ENCODE measurements around the gene TMEM271. TPM values are rescaled to one million over a fixed set of nuclear protein-coding genes. Genes with fewer than 3 reads are reported as not detected.

The TMEM271 gene
- total and polyA plus RNA-seq, 2 experiments from 2014 or later: not detected

- Histone ChIP-seq H3K9me2 (replicated peaks; ENCODE audit: insufficient read depth) (no peaks in the 10 kb centered on the region), H3K27me3 (peaks cover 34% of the 10 kb centered on the region), H3K4me1 (ENCODE audit: insufficient read depth) (no peaks in the 10 kb centered on the region), H3K79me2 (no peaks in the 10 kb centered on the region), H3K36me3 (replicated peaks; ENCODE audit: insufficient read depth, low read depth) (no peaks in the 10 kb centered on the region), H3K4me3 (no peak overlapping the region), H4K20me1 (ENCODE audit: insufficient read depth, poor library complexity, severe bottlenecking) (no peaks in the 10 kb centered on the region), H2AFZ (no peak overlapping the region), H3K9me3 (ENCODE audit: low read depth) (no peaks in the 10 kb centered on the region), H3K4me2 (no peak overlapping the region), H3K27ac (no peak overlapping the region)
- TF ChIP-seq EZH2phosphoT487 (IDR thresholded peaks at IDR 0.05; ENCODE audit: low read depth, severe bottlenecking, unreplicated experiment): no peak
- TF ChIP-seq CTCF (IDR thresholded peaks at IDR 0.05; ENCODE audit: poor library complexity): no peak
- no peak for TF ChIP-seq EZH2 (IDR thresholded peaks at IDR 0.05; ENCODE audit: borderline replicate concordance)
- 81% methylated on average over 17 of the region's 17 CpGs for WGBS (ENCODE audit: low lambda C conversion rate, missing lambda C conversion rate)
- no peak for DNase-seq (ENCODE audit: low spot score)
These were observed 6.0 kb downstream of the TMEM271 start for GRCh38 chr4:569958-570667.

- Histone ChIP-seq H3K9me2 (replicated peaks; ENCODE audit: insufficient read depth) (no peaks in the 10 kb centered on the region), H3K27ac (no peak overlapping the region), H3K36me3 (replicated peaks; ENCODE audit: insufficient read depth, low read depth) (no peaks in the 10 kb centered on the region), H3K27me3 (peaks cover 24% of the 10 kb centered on the region), H3K4me3 (no peak overlapping the region), H3K79me2 (no peaks in the 10 kb centered on the region), H3K4me2 (no peak overlapping the region), H3K9me3 (ENCODE audit: low read depth) (no peaks in the 10 kb centered on the region), H4K20me1 (ENCODE audit: insufficient read depth, poor library complexity, severe bottlenecking) (no peaks in the 10 kb centered on the region), H3K4me1 (ENCODE audit: insufficient read depth) (no peaks in the 10 kb centered on the region), H2AFZ (no peak overlapping the region)
- TF ChIP-seq EZH2 (IDR thresholded peaks at IDR 0.05; ENCODE audit: borderline replicate concordance) (no peak), EZH2phosphoT487 (IDR thresholded peaks at IDR 0.05; ENCODE audit: low read depth, severe bottlenecking, unreplicated experiment) (no peak), CTCF (IDR thresholded peaks at IDR 0.05; ENCODE audit: poor library complexity) (no peak)
- 82% methylated on average over 5 of the region's 5 CpGs for whole genome bisulfite sequencing (ENCODE audit: low lambda C conversion rate, missing lambda C conversion rate)
- DNase-seq (ENCODE audit: low spot score): no peak
These were observed 7.1 kb downstream of the TMEM271 start for GRCh38 chr4:568962-569361.

- Histone ChIP-seq H3K9me3 (ENCODE audit: low read depth) (no peaks in the 10 kb centered on the region), H2AFZ (no peak overlapping the region), H3K27ac (no peak overlapping the region), H3K4me1 (ENCODE audit: insufficient read depth) (no peaks in the 10 kb centered on the region), H4K20me1 (ENCODE audit: insufficient read depth, poor library complexity, severe bottlenecking) (no peaks in the 10 kb centered on the region), H3K9me2 (replicated peaks; ENCODE audit: insufficient read depth) (no peaks in the 10 kb centered on the region), H3K4me3 (no peak overlapping the region), H3K27me3 (peaks cover 18% of the 10 kb centered on the region), H3K4me2 (no peak overlapping the region), H3K79me2 (no peaks in the 10 kb centered on the region), H3K36me3 (replicated peaks; ENCODE audit: insufficient read depth, low read depth) (no peaks in the 10 kb centered on the region)
- WGBS (ENCODE audit: low lambda C conversion rate, missing lambda C conversion rate): 51% methylated on average over 2 of the region's 2 CpGs
- no peak for TF ChIP-seq EZH2 (IDR thresholded peaks at IDR 0.05; ENCODE audit: borderline replicate concordance)
- no peak for DNase-seq (ENCODE audit: low spot score)
These were observed 7.8 kb downstream of the TMEM271 start for GRCh38 chr4:568351-568652.

- Histone ChIP-seq H3K4me2 (no peak overlapping the region), H3K27me3 (peaks cover 12% of the 10 kb centered on the region), H2AFZ (no peak overlapping the region), H4K20me1 (ENCODE audit: insufficient read depth, poor library complexity, severe bottlenecking) (no peaks in the 10 kb centered on the region), H3K36me3 (replicated peaks; ENCODE audit: insufficient read depth, low read depth) (no peaks in the 10 kb centered on the region), H3K4me1 (ENCODE audit: insufficient read depth) (no peaks in the 10 kb centered on the region), H3K79me2 (no peaks in the 10 kb centered on the region), H3K27ac (no peak overlapping the region), H3K4me3 (no peak overlapping the region), H3K9me2 (replicated peaks; ENCODE audit: insufficient read depth) (no peaks in the 10 kb centered on the region), H3K9me3 (ENCODE audit: low read depth) (no peaks in the 10 kb centered on the region)
- 73% methylated on average over 10 of the region's 10 CpGs for WGBS (ENCODE audit: low lambda C conversion rate, missing lambda C conversion rate)
- no peak for DNase-seq (ENCODE audit: low spot score)
- no peak for TF ChIP-seq EZH2phosphoT487 (IDR thresholded peaks at IDR 0.05; ENCODE audit: low read depth, severe bottlenecking, unreplicated experiment)
- no peak for TF ChIP-seq CTCF (IDR thresholded peaks at IDR 0.05; ENCODE audit: poor library complexity)
- no peak for TF ChIP-seq EZH2 (IDR thresholded peaks at IDR 0.05; ENCODE audit: borderline replicate concordance)
These were observed 8.4 kb downstream of the TMEM271 start for GRCh38 chr4:567457-568350.
